Smooth muscle cell (in vitro differentiated cells): Measurements from ENCODE around the gene SNAPC1. TPM values are rescaled to one million over a fixed set of nuclear protein-coding genes. Genes with fewer than 3 reads are reported as not detected.
A peak's percentile ranks its signal among the peaks of the same experiment; 100 is the strongest.

ENCODE experiments used
- DNase-seq: peaks from one replicate; lab custom pipeline; 2025; ENCODE audit not compliant: unreplicated experiment; lab: John Stamatoyannopoulos, UW
- H2AFZ ChIP-seq: fragments of 200-600 bp; sonication (generic); 2 replicates; pipeline ENCODE4 v1.6.0; 2016; ENCODE audit warnings: antibody characterized with exemption, low read depth, mild to moderate bottlenecking
- H3F3A ChIP-seq: fragments of 200-600 bp; sonication (generic); 2 replicates; pipeline ENCODE4 v1.6.0; 2017; ENCODE audit warnings: antibody characterized with exemption, low read depth
- H3K27ac ChIP-seq: fragments of 200-600 bp; sonication (generic); 2 replicates; pipeline ENCODE4 v1.5.1; 2016; ENCODE audit warnings: low read depth, mild to moderate bottlenecking
- H3K27me3 ChIP-seq: fragments of 200-600 bp; sonication (generic); 2 replicates; pipeline ENCODE4 v1.6.1; 2016; ENCODE audit warnings: low read depth, mild to moderate bottlenecking
- H3K36me3 ChIP-seq: fragments of 200-600 bp; sonication (generic); 2 replicates; pipeline ENCODE4 v1.5.1; 2016; ENCODE audit warnings: low read depth
- H3K4me1 ChIP-seq: fragments of 200-600 bp; sonication (generic); 2 replicates; pipeline ENCODE4 v1.5.1; 2016; ENCODE audit warnings: low read depth
- H3K4me2 ChIP-seq: fragments of 200-600 bp; sonication (generic); 2 replicates; pipeline ENCODE4 v1.6.0; 2016; ENCODE audit warnings: mild to moderate bottlenecking
- H3K4me3 ChIP-seq: fragments of 200-600 bp; sonication (generic); 2 replicates; pipeline ENCODE4 v1.5.1; 2016; ENCODE audit warnings: mild to moderate bottlenecking
- H3K79me2 ChIP-seq: fragments of 200-600 bp; sonication (generic); 2 replicates; pipeline ENCODE4 v1.6.0; 2016; ENCODE audit warnings: low read depth, mild to moderate bottlenecking
- H3K9ac ChIP-seq: fragments of 200-600 bp; sonication (generic); 2 replicates; pipeline ENCODE4 v1.6.0; 2016; ENCODE audit warnings: low read depth
- H3K9me3 ChIP-seq: fragments of 200-600 bp; sonication (generic); replicated peaks from 2 replicates; pipeline ENCODE4 v1.5.1; 2016; ENCODE audit warnings: low read depth
- H4K20me1 ChIP-seq: fragments of 200-600 bp; sonication (generic); 2 replicates; pipeline ENCODE4 v1.6.0; 2016; ENCODE audit warnings: low read depth
- CTCF ChIP-seq: fragments of 200-600 bp; sonication (generic); IDR thresholded peaks from 2 replicates; pipeline ENCODE4 v1.5.1; 2017; ENCODE audit warnings: borderline replicate concordance, mild to moderate bottlenecking, antibody characterized with exemption; ENCODE audit not compliant: insufficient read depth, poor library complexity, severe bottlenecking
- WGBS: methylation state at CpG from one replicate; pipeline ENCODE4 v1.1.7; 2016; ENCODE audit warnings: low lambda C conversion rate; 5-methylcytosine and 5-hydroxymethylcytosine counted together
- polyA plus RNA-seq: library from polyadenylated mRNA; unstranded; fragments of >200 nt; fragmentation: Nextera tagmentation; extraction: Ambion mirVana; gene quantifications from 2 replicates; pipeline ENCODE4 v1.2.1, GENCODE V29; 2016
- total RNA-seq: library from RNA; depleted of rRNA; stranded (reverse); fragments of >200 nt; gene quantifications from 2 replicates; pipeline ENCODE4 v1.2.3, GENCODE V29; 2014

Gene SNAPC1
- total and polyA plus RNA-seq, 2 experiments from 2014 or later, result 6.1 to 13.5 TPM

GRCh38 chr14:61747342-61747741 is 14.9 kb upstream of the SNAPC1 start:
- no peaks in the 10 kb centered on the region for H3K27me3 ChIP-seq
- peaks cover 39% of the 10 kb centered on the region for H4K20me1 ChIP-seq
- peak overlapping the region; percentile 26 for H3K27ac ChIP-seq
- no peaks in the 10 kb centered on the region for H3K9me3 ChIP-seq
- WGBS, result 98% methylated on average over 3 of the region's 3 CpGs
- H3K4me1 ChIP-seq, result no peaks in the 10 kb centered on the region
- H3K4me2 ChIP-seq, result no peak overlapping the region
- H3K9ac ChIP-seq, result no peak overlapping the region
- TF ChIP-seq CTCF, result no peak
- no peak for DNase-seq
- H3F3A ChIP-seq, result peaks cover 38% of the 10 kb centered on the region
- peaks cover 17% of the 10 kb centered on the region for H3K79me2 ChIP-seq
- H3K4me3 ChIP-seq, result no peak overlapping the region
- H2AFZ ChIP-seq, result no peak overlapping the region
- H3K36me3 ChIP-seq, result peaks cover 43% of the 10 kb centered on the region

- no peaks in the 10 kb centered on the region for H3K9me3 ChIP-seq
- no peaks in the 10 kb centered on the region for H3K4me1 ChIP-seq
- H3F3A ChIP-seq, result peaks cover 42% of the 10 kb centered on the region
- H3K4me3 ChIP-seq, result no peak overlapping the region
- peaks cover 34% of the 10 kb centered on the region for H3K36me3 ChIP-seq
- H3K9ac ChIP-seq, result no peak overlapping the region
- DNase-seq, result no peak
- H3K27ac ChIP-seq, result no peak overlapping the region
- H4K20me1 ChIP-seq, result peaks cover 25% of the 10 kb centered on the region
- H3K4me2 ChIP-seq, result no peak overlapping the region
- TF ChIP-seq CTCF, result no peak
- WGBS, result 86% methylated on average over 3 of the region's 3 CpGs
- peaks cover 10% of the 10 kb centered on the region for H3K79me2 ChIP-seq
- no peaks in the 10 kb centered on the region for H3K27me3 ChIP-seq
- H2AFZ ChIP-seq, result no peak overlapping the region
Measured at GRCh38 chr14:61749264-61749663, 13.0 kb upstream of the SNAPC1 start.

GRCh38 chr14:61749867-61750266 is 12.4 kb upstream of the SNAPC1 start:
- Histone ChIP-seq H3F3A (peaks cover 48% of the 10 kb centered on the region), H3K4me1 (no peaks in the 10 kb centered on the region), H4K20me1 (peaks cover 25% of the 10 kb centered on the region), H3K4me3 (no peak overlapping the region), H3K27me3 (no peaks in the 10 kb centered on the region), H3K9me3 (no peaks in the 10 kb centered on the region), H3K4me2 (no peak overlapping the region), H3K27ac (no peak overlapping the region), H3K36me3 (peaks cover 30% of the 10 kb centered on the region), H3K9ac (no peak overlapping the region), H2AFZ (no peak overlapping the region), H3K79me2 (peaks cover 10% of the 10 kb centered on the region)
- DNase-seq, result no peak
- no peak for TF ChIP-seq CTCF
- 96% methylated on average over 3 of the region's 3 CpGs for WGBS

GRCh38 chr14:61750708-61751474 is 11.3 kb upstream of the SNAPC1 start:
- H3K27ac ChIP-seq, result no peak overlapping the region
- DNase-seq, result no peak
- H3K79me2 ChIP-seq, result peaks cover 10% of the 10 kb centered on the region
- no peak overlapping the region for H2AFZ ChIP-seq
- WGBS, result 90% methylated on average over 52 of the region's 54 CpGs
- no peaks in the 10 kb centered on the region for H3K4me1 ChIP-seq
- no peaks in the 10 kb centered on the region for H3K9me3 ChIP-seq
- H3K4me2 ChIP-seq, result no peak overlapping the region
- H3K36me3 ChIP-seq, result peaks cover 21% of the 10 kb centered on the region
- H3F3A ChIP-seq, result peaks cover 47% of the 10 kb centered on the region
- no peaks in the 10 kb centered on the region for H3K27me3 ChIP-seq
- H3K4me3 ChIP-seq, result no peak overlapping the region
- H3K9ac ChIP-seq, result no peak overlapping the region
- no peak for TF ChIP-seq CTCF
- H4K20me1 ChIP-seq, result peaks cover 25% of the 10 kb centered on the region
